Sigmoid colon (tissue), 4 donors: ENCODE results near the gene TTC6.

ENCODE experiments used
- POLR2A ChIP-seq, 2 donors: fragments of 450-650 bp; IDR thresholded peaks; one replicate each; pipeline ENCODE4 v1.6.1; 2016; ENCODE audit warnings: antibody characterized with exemption in 2 of 2, mild to moderate bottlenecking in 2 of 2, moderate library complexity in 2 of 2
- POLR2AphosphoS5 ChIP-seq, 4 donors: sonication (generic); formaldehyde crosslinking; IDR thresholded peaks; one replicate each; pipeline ENCODE4 v1.6.1; 2017; ENCODE audit warnings: antibody characterized with exemption in 4 of 4
- TF ChIP-seq, protein P1 (sequence below), 4 experiments: fragments of 450-650 bp in 3 of 4; fragments of 200-600 bp in 1 of 4; IDR thresholded peaks; one replicate each; pipeline ENCODE4 v1.5.1; 2016 to 2019; ENCODE audit warnings: antibody characterized with exemption in 4 of 4, mild to moderate bottlenecking in 3 of 4, moderate library complexity in 2 of 4

DNA sequence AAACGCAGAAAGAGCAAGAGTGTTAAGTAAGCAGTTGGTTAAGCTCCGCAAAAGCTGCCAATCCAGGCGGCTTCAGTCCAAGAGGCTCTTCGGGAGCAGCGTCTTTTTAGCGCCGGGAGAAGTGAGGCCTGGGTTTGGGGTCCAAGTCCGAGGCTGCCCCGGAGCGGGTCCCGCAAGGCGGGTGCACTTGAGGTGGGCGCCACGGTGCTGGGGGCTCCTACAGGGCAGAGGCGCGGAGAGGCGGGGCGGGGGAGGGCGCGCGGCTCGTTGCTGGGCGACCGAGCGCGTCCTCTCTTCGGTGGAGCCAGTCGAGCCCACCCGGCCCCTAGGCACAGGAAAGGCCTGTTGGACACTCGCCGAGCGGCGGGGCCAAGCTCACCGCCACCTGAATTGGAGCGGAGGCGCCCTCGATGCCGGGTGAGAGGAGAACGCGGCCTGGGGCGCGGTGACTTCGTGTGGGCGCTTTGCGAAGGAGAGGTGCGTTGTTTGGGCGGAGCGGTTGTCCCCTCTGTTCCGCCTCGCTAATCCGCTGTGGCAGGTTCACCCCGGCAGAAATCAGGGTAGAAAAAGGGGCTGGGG lies 15.6 kb downstream of the TTC6 start:
- TF ChIP-seq, protein P1, sequence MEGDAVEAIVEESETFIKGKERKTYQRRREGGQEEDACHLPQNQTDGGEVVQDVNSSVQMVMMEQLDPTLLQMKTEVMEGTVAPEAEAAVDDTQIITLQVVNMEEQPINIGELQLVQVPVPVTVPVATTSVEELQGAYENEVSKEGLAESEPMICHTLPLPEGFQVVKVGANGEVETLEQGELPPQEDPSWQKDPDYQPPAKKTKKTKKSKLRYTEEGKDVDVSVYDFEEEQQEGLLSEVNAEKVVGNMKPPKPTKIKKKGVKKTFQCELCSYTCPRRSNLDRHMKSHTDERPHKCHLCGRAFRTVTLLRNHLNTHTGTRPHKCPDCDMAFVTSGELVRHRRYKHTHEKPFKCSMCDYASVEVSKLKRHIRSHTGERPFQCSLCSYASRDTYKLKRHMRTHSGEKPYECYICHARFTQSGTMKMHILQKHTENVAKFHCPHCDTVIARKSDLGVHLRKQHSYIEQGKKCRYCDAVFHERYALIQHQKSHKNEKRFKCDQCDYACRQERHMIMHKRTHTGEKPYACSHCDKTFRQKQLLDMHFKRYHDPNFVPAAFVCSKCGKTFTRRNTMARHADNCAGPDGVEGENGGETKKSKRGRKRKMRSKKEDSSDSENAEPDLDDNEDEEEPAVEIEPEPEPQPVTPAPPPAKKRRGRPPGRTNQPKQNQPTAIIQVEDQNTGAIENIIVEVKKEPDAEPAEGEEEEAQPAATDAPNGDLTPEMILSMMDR (IDR thresholded peaks at IDR 0.05) = no peak
- TF ChIP-seq POLR2AphosphoS5 (IDR thresholded peaks at IDR 0.05) (no peak), POLR2A (IDR thresholded peaks at IDR 0.05) (no peak)
